Middle frontal gyrus (tissue), 1 donor: ENCODE results near the gene LRRC8C.
A peak's percentile ranks its signal among the peaks of the same experiment; 100 is the strongest.
"Not testable (repeated sequence)": the region's sequence is repeated elsewhere in the genome, so short reads cannot be mapped to it uniquely, and the experiment has no call there.

Source experiments
- DNase-seq: peaks from one replicate; pipeline ENCODE4 v3.0.0-alpha.2; 2015; ENCODE audit warnings: low spot score; ENCODE audit errors: extremely low spot score

The LRRC8C gene

GRCh38 chr1:89607586-89608318 lies 25.2 kb upstream of the LRRC8C start:
- DNase-seq: no peak

GRCh38 chr1:89608319-89608983 lies 24.5 kb upstream of the LRRC8C start:
- no peak for DNase-seq

- DNase-seq: no peak
Observed at GRCh38 chr1:89608984-89609725, 23.8 kb upstream of the LRRC8C start.

DNA sequence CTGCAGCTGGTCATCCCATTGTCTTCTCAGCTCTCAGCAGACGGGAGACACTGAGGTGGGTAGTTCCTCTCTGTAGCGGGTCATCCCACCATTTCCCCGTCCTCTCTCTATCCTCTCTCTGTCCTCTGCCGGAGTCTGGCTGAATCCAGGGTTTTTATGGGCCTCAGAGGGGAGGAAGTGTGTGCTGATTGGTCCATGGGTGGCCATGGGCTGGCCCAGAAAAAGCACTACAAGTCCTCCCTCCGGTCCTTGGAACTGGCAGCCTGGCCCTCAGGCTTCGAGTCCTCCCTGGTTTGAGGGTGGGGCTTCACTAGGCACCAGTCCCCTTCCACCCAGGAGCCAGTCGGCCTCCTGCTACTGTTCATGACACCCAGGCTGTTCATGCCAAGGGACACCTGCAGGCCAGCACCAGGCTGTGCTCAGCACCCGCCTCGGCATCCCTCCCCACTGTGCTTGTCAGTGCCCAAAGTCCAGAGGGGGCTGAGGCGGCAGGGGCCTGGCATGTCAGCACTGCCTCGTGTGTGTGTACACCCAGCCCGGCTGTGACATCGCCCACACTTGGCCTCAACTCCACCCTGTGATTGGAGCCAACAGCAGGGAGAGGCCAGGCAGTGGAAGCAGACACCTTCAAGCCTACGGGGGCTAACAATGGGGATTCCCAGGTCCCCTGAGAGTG lies 23.0 kb upstream of the LRRC8C start:
- DNase-seq: no peak

DNA sequence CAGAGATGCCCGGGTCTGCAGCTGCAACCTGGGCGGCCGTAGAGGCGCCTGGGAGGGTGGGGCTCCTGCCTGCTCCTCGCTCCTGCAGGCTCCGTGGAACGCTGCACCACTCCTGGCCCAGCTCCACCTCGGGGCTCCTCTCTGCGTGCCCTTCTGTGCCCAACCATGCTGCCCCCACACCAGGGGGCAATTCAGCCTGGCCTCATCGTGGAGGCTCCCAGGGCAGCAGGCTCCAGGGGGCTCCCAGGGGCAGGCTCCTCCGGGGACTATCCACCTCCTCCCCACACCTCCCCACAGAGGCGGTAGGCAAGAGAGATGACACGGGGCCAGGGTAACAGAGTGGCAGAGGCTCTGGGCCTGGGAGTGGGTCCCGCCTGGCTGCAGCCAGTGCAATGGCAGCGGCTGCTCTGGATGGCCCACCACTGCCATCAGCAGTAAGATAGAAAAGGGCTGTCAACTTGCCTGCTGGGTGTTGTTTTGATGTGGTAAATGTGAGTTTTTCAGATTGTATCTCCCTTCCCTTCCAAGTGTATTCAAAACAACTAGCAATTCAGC lies 22.4 kb upstream of the LRRC8C start:
- no peak for DNase-seq

DNA sequence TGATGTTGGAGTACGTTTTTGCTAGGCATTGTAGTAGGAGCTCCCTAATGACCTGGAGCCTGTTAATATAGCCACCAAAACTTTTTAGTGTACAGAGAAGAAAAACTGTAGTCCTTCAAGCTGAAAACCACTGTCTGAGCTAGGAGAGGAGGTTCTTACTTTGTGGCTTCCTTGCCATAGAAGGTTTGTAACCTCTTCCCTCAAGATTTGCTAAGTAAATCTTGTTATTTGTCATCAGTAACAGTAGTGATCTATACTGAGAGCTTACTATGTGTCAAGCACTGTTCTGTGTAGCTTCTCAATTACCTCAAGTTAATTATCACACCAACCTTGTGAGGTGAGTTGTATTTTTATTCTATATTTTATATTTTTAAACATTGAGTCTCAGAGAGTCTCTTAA lies 21.2 kb upstream of the LRRC8C start:
- no peak for DNase-seq

DNA sequence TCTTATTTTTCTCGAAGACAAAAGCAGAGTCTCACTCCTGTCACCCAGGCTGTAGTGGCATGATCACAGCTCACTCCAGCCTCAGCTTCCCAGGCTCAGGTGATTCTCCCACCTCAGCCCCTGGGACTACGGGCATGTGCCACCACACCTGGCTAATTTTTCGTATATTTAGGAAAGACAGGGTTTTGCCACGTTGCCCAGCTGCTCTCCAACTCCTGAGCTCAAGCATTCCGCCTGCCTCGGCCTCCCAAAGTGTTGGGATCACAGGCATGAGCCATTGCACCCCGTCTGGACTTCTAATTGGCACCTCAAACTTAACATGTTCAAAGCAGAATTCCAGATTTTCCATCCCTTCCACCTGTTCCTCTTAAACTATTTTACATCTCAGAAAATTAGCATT lies 19.0 kb upstream of the LRRC8C start:
- no peak for DNase-seq

DNA sequence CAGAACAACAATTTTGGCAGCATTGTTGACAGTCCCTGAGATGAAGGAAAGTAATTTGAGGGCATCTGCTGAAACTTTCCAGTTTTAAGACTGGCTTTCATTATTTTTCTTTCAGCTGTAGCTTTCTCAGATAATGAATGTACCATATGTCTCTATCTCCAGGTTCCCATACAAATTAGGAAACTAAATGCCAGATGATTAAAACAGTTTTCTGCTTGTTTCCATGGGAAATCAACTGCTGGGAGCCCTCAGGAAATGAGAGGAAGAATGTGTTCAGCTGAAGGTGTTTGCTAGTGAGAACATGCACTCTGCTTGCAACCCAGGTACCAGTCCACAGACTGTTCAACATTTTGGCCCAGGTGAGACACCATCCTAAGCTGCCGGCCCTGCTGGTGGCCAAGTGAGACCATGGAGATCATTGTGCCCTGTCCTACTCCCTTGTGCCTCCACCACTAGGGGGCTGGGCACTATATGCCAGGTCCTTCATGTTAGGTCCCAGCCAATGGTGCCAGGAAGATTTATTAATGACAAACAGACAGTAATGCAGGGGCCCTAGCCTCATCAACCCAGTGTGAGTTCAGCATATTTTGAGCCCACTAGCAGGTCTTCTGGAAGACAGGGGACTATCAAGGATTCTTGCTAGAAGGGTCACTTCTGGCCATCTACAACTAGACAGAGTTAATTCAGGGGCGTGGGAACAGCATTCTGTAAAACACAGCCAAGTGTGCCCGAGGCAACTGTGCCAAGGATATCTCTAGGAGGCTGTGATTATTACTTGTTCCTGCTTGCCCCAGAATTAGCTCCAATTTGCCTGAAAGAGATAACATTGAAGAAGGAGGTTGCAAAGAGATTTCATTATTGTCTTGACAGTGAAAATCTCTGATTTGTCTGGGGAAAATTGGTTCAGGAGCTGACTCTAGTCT lies 17.0 kb upstream of the LRRC8C start:
- DNase-seq: no peak

GRCh38 chr1:89616844-89617627 lies 15.9 kb upstream of the LRRC8C start:
- no peak for DNase-seq

GRCh38 chr1:89620664-89621063 lies 12.3 kb upstream of the LRRC8C start:
- DNase-seq: no peak

DNA sequence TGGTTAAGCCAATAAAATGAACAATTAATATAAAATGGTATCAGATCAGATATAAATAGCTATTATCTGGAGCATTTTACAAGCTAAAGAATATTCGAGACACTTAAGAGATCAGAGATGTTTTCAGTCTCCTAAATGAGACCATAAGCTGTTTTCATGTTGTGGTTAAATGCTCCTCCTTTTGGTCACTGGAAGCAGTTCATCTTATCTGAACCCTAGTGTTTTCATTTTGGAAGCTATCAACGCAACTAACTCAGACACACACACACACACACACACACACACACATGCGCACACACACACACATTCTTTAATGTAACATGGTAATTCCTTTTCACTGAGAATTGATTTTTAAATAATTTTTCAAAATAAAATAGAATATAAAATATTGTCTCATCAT lies 10.0 kb upstream of the LRRC8C start:
- no peak for DNase-seq

- DNase-seq: no peak
Observed at GRCh38 chr1:89624314-89624713, 8.6 kb upstream of the LRRC8C start.

DNA sequence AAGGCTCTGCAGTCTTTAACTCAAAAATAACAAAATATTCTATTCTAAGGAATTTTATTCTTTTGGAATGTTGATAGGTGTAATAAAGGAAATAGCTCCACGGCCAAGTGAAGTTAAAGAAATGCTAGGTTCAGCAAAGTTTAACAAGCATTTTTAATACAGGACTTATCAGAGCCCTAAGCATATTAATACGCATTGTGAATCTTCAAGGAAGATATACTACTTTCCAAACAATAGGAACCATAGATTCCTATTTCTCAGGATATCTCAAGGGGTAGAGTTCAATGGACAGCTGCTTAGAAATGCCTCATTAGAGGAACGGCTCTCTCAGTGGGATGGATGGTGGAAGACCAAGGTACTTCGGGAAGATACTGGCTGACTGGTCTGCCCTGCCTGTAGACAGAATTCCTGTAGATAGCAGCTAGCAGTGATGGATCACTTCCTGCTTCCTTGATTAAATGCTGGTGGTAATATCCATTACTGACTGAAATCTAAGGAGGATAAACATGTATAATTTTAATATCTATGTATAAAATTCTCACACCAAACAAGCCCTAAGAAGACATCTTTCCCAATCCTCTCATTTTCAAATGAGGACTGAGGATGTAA lies 8.1 kb upstream of the LRRC8C start:
- DNase-seq: no peak

- DNase-seq: peak; percentile 55
Observed at GRCh38 chr1:89627596-89627962, 5.3 kb upstream of the LRRC8C start.

DNA sequence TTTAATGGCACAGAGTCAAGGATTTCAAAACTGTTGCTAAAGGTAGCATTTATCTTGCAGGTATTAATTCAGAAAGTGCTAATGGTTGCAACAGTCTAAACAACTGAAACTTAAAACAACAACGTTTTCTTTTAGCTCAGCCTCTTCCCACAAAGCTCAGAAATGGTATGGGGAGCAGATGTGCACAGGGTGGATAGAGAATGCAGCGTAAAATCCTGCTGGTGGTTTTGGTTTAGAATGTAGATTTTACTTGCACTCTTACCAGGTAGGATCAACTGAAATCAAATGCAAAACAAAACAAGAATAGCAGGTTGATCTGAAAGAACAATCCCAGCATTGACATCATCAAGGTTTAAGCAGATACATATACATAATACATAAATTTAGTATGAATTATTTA lies 3.8 kb upstream of the LRRC8C start:
- no peak for DNase-seq

DNA sequence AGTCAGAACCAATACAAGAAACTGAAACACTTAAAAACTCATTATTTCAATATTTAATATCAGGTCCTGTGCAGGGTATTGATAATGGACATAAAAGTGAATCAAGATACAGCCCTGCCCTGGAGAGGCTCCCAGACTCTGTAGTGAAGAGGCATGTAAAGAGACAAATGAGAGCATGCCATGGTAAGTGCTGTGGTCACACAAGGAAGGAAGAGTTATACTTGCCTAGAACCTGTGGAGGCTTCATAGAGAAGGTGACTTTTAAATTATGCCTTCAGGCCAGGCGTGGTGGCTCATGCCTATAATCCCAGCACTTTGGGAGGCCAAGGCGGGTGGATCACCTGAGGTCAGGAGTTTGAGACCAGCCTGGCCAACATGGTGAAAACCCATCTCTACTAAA lies 3.3 kb upstream of the LRRC8C start:
- DNase-seq: not testable (repeated sequence)

GRCh38 chr1:89630048-89630447 lies 2.9 kb upstream of the LRRC8C start:
- no peak for DNase-seq

GRCh38 chr1:89631816-89632656 lies 884 bp upstream of the LRRC8C start:
- no peak for DNase-seq
